ENCODE data around the gene OR2T35.
"Not testable (repeated sequence)": the region's sequence is repeated elsewhere in the genome, so short reads cannot be mapped to it uniquely, and the experiment has no call there.

Gene OR2T35

DNA sequence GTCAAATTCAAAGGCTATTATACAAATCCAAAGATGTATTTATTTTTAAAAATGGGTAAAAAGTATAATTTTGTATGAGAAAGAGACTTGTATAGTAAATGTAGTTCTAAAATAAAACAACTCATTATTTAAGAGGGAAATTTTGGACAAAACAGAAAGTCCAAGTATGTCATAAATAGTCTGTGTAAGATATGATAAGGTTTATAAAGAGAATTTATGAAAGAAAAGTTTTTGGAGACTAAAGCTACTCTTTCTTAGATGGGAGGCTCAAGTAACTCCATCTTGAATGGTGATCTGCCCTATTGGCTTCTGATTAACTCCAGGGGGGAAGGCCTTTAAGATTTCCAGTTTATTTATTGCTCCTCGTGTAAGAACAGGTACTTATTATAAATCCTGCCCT, 24.9 kb upstream of the OR2T35 start:
- no peak for TF ChIP-seq RAD21 (IDR thresholded peaks at IDR 0.05; ENCODE audit: low read depth)
- TF ChIP-seq USF1 (IDR thresholded peaks at IDR 0.05) = no peak
- no peak for TF ChIP-seq EGR1 (IDR thresholded peaks at IDR 0.05)
- no peak for TF ChIP-seq TEAD4 (IDR thresholded peaks at IDR 0.05)
- no peak for TF ChIP-seq REST (IDR thresholded peaks at IDR 0.05; ENCODE audit: low read depth)
- no peak for TF ChIP-seq EP300 (IDR thresholded peaks at IDR 0.05; ENCODE audit: borderline replicate concordance)
- TF ChIP-seq TCF12 (IDR thresholded peaks at IDR 0.05; ENCODE audit: low read depth) = no peak
- TF ChIP-seq CEBPB (IDR thresholded peaks at IDR 0.05) = no peak
- no peak for TF ChIP-seq ZBTB7A (IDR thresholded peaks at IDR 0.05; ENCODE audit: low read depth)
- TF ChIP-seq NFIC (IDR thresholded peaks at IDR 0.05) = no peak
- no peak for TF ChIP-seq YY1 (IDR thresholded peaks at IDR 0.05; ENCODE audit: low read depth)
- TF ChIP-seq, protein P1, sequence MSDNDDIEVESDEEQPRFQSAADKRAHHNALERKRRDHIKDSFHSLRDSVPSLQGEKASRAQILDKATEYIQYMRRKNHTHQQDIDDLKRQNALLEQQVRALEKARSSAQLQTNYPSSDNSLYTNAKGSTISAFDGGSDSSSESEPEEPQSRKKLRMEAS (IDR thresholded peaks at IDR 0.05) = no peak
- TF ChIP-seq TAF1 (IDR thresholded peaks at IDR 0.05; ENCODE audit: low read depth) = no peak
- TF ChIP-seq CREB1 (IDR thresholded peaks at IDR 0.05; ENCODE audit: low read depth) = no peak
- no peak for TF ChIP-seq FOXM1 (IDR thresholded peaks at IDR 0.05; ENCODE audit: borderline replicate concordance, low read depth)

DNA sequence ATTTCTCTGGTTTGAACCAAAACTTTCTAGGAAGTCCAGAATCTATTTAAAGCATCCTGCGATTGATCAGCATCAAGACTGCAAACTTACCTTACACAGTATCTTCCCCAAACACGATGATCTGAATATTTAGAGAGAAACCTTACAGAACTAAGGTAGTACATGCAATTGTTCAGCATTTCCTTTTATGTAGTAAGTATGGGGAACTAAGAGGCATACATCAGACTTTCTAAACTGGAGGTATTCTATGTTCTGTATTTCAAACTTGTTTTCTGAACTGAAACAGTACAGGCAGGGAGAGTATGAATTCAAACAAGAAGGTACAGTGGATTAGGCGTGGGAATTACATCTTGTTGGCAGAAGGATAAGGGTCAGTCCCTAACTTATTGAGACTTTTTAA, 10.3 kb upstream of the OR2T35 start, which contains the start of gene OR2T27:
Gene OR2T27 (minus strand): TSS at position 175 of the 400 bp plus-strand sequence. CDS start 4,644 bp downstream, outside the sequence.
- TF ChIP-seq EP300 (IDR thresholded peaks at IDR 0.05; ENCODE audit: borderline replicate concordance); YY1 (IDR thresholded peaks at IDR 0.05; ENCODE audit: low read depth); FOXM1 (IDR thresholded peaks at IDR 0.05; ENCODE audit: borderline replicate concordance, low read depth): not testable (repeated sequence)

DNA sequence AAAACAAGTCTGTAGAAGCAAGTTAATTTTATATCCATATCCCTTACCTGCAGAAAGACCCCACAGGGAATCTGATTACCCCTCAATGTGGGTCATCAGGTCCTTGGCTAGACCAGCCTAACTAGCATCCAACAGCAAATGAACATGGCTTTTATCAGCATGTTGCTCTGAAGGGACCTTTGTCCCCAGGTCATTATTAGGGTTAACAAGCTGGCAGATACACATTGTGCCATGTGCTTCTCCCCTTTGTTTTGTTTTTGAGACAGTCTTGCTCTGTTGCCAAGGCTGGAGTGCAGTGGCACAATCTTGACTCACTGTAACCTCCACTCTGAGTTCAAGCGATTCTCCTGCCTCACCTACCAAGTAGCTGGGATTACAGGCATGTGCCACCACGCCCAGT, 10.1 kb downstream of the OR2T35 start, which contains the start of gene OR2T11:
Gene OR2T11 (minus strand): TSS at position 101 of the 400 bp plus-strand sequence. CDS start 7,963 bp downstream, outside the sequence.
- not testable (repeated sequence) for TF ChIP-seq EGR1 (IDR thresholded peaks at IDR 0.05); TCF12 (IDR thresholded peaks at IDR 0.05; ENCODE audit: low read depth); CEBPB (IDR thresholded peaks at IDR 0.05)

DNA sequence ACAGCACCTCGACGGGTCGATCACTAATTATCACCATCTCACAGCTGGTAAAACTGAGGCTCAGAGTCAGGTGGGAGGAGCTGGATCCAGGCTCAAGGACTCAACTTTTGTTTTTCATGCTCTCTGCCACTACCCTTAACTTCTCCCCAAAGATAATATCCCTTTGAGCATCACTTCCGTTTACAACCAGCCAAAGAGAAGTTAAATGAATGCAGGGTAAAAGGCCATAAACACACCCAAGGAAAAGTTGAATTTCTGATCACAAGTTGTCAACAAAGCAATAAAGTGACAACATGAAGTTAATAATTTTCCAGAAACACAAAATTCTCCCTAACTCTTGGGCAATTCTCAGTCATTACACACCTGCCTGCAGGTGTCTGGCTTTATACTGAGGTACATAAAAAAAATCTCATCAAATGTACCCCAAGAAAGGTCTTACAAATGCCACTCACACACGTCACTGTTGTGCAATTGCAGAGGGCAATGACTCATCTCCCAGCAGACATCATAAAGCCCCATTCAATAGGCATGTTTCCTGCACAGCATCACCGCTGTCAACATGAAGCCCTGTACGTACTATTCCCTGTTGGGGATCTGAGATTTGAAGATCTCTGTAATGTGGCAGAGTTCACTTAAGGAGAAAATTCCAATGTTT, 13.6 kb downstream of the OR2T35 start:
- TF ChIP-seq FOXM1 (IDR thresholded peaks at IDR 0.05; ENCODE audit: borderline replicate concordance, low read depth) (no peak), EP300 (IDR thresholded peaks at IDR 0.05; ENCODE audit: borderline replicate concordance) (no peak), YY1 (IDR thresholded peaks at IDR 0.05; ENCODE audit: low read depth) (no peak), TEAD4 (IDR thresholded peaks at IDR 0.05) (no peak), CREB1 (IDR thresholded peaks at IDR 0.05; ENCODE audit: low read depth) (no peak), NFIC (IDR thresholded peaks at IDR 0.05) (no peak), TCF12 (IDR thresholded peaks at IDR 0.05; ENCODE audit: low read depth) (no peak), ZBTB7A (IDR thresholded peaks at IDR 0.05; ENCODE audit: low read depth) (no peak)

DNA sequence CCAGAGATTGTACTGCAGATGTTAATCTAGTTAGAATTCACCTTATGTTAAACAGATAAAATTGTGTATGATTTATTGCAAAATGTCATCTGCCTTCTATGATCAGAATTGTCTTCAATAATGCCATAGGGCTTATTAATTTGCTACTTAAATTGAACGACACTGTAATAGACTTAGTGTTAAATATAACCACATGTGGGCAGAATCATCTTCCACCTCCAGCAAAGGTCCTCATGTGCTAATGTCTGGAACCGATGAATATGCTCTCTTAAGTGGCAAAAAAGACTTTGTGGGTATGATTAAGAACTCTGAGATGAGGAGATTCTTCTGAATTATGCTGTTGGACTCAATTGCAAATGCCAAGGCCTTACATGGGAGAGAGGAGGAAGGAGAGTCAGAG, 14.5 kb downstream of the OR2T35 start:
- TF ChIP-seq EGR1 (IDR thresholded peaks at IDR 0.05) (no peak), USF1 (IDR thresholded peaks at IDR 0.05) (no peak), FOXM1 (IDR thresholded peaks at IDR 0.05; ENCODE audit: borderline replicate concordance, low read depth) (no peak), EP300 (IDR thresholded peaks at IDR 0.05; ENCODE audit: borderline replicate concordance) (no peak), CREB1 (IDR thresholded peaks at IDR 0.05; ENCODE audit: low read depth) (no peak), YY1 (IDR thresholded peaks at IDR 0.05; ENCODE audit: low read depth) (no peak), CEBPB (IDR thresholded peaks at IDR 0.05) (no peak), RAD21 (IDR thresholded peaks at IDR 0.05; ENCODE audit: low read depth) (no peak), ZBTB7A (IDR thresholded peaks at IDR 0.05; ENCODE audit: low read depth) (no peak), REST (IDR thresholded peaks at IDR 0.05; ENCODE audit: low read depth) (no peak), NFIC (IDR thresholded peaks at IDR 0.05) (no peak), TCF12 (IDR thresholded peaks at IDR 0.05; ENCODE audit: low read depth) (no peak), TEAD4 (IDR thresholded peaks at IDR 0.05) (no peak), TAF1 (IDR thresholded peaks at IDR 0.05; ENCODE audit: low read depth) (no peak)
- TF ChIP-seq, protein P1 (IDR thresholded peaks at IDR 0.05) = no peak
